ENCODE results near the gene NPM3.

The NPM3 gene, protein sequence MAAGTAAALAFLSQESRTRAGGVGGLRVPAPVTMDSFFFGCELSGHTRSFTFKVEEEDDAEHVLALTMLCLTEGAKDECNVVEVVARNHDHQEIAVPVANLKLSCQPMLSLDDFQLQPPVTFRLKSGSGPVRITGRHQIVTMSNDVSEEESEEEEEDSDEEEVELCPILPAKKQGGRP

GRCh38 chr10:101782811-101783735, at the start of gene NPM3:
NPM3 (minus strand) TSS chr10:101783446; CDS start chr10:101783390, 56 bp downstream.
- TF ChIP-seq, protein P1, sequence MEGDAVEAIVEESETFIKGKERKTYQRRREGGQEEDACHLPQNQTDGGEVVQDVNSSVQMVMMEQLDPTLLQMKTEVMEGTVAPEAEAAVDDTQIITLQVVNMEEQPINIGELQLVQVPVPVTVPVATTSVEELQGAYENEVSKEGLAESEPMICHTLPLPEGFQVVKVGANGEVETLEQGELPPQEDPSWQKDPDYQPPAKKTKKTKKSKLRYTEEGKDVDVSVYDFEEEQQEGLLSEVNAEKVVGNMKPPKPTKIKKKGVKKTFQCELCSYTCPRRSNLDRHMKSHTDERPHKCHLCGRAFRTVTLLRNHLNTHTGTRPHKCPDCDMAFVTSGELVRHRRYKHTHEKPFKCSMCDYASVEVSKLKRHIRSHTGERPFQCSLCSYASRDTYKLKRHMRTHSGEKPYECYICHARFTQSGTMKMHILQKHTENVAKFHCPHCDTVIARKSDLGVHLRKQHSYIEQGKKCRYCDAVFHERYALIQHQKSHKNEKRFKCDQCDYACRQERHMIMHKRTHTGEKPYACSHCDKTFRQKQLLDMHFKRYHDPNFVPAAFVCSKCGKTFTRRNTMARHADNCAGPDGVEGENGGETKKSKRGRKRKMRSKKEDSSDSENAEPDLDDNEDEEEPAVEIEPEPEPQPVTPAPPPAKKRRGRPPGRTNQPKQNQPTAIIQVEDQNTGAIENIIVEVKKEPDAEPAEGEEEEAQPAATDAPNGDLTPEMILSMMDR (IDR thresholded peaks at IDR 0.05; ENCODE audit: insufficient read depth, low read depth, low read length, missing control alignments): no peak
- DNase-seq (ENCODE audit: low read depth): peak; percentile 76
- peak within 1 kb of the TSS; percentile 86 for H3K4me3 ChIP-seq (ENCODE audit: low read length)

DNA sequence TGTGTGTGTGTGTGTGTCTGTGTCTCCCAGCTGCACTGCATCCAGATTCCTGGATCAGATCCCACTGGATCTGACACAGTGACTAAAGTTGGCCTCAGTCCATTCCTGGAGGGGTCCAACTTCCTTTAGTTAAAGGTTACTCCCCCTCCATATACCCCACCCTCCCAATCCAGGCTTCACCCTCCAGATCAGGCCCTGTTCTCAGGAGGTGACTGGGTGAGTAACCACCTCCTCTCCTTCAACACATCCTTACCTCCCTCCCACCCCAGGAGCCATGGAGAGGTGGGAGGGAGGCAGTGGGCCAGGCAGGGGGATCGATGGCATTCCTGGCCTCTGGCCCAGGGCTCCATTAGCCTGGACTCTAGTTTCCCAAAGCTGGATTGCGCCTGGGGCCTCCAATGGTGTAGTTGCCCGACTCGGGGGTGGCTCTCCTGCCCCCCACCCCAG, 49.1 kb upstream of the NPM3 start:
- H3K4me3 ChIP-seq (ENCODE audit: low read length): no peak overlapping the region
- TF ChIP-seq, protein P1 (IDR thresholded peaks at IDR 0.05; ENCODE audit: insufficient read depth, low read depth, low read length, missing control alignments): no peak
- no peak for DNase-seq (ENCODE audit: low read depth)

GRCh38 chr10:101831169-101831811, 48.0 kb upstream of the NPM3 start:
- TF ChIP-seq, protein P1 (IDR thresholded peaks at IDR 0.05; ENCODE audit: insufficient read depth, low read depth, low read length, missing control alignments): no peak
- DNase-seq (ENCODE audit: low read depth): no peak
- peak overlapping the region; percentile 47 for H3K4me3 ChIP-seq (ENCODE audit: low read length)

GRCh38 chr10:101830322-101831168, 47.3 kb upstream of the NPM3 start:
- TF ChIP-seq, protein P1 (IDR thresholded peaks at IDR 0.05; ENCODE audit: insufficient read depth, low read depth, low read length, missing control alignments): no peak
- peak overlapping the region; percentile 47 for H3K4me3 ChIP-seq (ENCODE audit: low read length)
- DNase-seq (ENCODE audit: low read depth): peak; percentile 91

- H3K4me3 ChIP-seq (ENCODE audit: low read length): peak overlapping the region; percentile 47
- DNase-seq (ENCODE audit: low read depth): peak; percentile 64
- TF ChIP-seq, protein P1 (IDR thresholded peaks at IDR 0.05; ENCODE audit: insufficient read depth, low read depth, low read length, missing control alignments): no peak
These were observed 46.5 kb upstream of the NPM3 start for GRCh38 chr10:101829561-101830315.
